Ovary (tissue), 3 donors: Measurements from ENCODE around the gene UGT1A4.

Source experiments
- POLR2A ChIP-seq: fragments of 450-650 bp; IDR thresholded peaks from one replicate; pipeline ENCODE4 v1.6.1; 2017; ENCODE audit warnings: antibody characterized with exemption, mild to moderate bottlenecking, moderate library complexity
- TF ChIP-seq, protein P1 (sequence below), 3 donors: fragments of 450-650 bp in 2 of 3; fragments of 200-600 bp in 1 of 3; IDR thresholded peaks; one replicate each; pipeline versions ENCODE4 v1.5.1 to v1.8.0; 2016 to 2022; ENCODE audit warnings: antibody characterized with exemption in 3 of 3, mild to moderate bottlenecking in 1 of 3
- donor health status: DM: no; HTN: no; CAD: no.

DNA sequence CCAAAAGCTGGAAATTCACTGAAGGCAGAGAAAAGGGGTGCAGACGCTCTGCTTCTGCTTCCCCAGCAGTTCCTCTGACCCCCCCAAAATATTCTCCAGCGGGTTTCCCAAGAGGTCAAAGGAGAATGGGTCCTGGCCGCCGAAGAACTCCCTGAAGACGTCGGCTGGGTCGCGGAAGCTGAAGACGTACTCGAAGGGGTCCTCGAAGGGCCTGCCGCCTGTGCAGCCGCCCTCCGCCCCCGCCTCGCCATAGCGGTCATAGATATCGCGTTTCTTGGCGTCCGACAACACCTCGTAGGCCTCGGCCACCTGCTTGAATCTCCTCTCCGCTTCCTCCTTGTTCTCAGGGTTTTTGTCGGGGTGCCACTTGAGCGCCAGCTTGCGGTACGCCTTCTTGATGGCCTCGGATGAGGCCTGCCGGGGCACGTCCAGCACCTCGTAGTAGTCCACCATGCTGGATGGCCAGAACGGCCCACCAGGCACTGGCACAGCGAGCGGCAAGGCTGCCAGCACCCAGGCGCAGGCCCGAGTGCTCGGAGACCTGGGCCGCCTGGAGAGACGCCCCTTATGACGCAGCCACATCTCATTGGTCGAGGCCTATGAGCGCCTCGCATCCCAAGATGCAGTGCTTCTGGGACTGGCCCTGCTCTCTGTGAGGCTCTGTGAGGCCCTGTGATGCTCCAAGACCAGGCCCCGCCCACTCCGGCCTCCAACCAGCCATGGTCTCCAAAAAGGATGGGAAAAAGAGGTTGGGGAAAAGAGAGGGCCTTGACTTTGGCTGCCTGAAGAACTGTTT is 25.1 kb downstream of the UGT1A4 start:
- TF ChIP-seq, protein P1, sequence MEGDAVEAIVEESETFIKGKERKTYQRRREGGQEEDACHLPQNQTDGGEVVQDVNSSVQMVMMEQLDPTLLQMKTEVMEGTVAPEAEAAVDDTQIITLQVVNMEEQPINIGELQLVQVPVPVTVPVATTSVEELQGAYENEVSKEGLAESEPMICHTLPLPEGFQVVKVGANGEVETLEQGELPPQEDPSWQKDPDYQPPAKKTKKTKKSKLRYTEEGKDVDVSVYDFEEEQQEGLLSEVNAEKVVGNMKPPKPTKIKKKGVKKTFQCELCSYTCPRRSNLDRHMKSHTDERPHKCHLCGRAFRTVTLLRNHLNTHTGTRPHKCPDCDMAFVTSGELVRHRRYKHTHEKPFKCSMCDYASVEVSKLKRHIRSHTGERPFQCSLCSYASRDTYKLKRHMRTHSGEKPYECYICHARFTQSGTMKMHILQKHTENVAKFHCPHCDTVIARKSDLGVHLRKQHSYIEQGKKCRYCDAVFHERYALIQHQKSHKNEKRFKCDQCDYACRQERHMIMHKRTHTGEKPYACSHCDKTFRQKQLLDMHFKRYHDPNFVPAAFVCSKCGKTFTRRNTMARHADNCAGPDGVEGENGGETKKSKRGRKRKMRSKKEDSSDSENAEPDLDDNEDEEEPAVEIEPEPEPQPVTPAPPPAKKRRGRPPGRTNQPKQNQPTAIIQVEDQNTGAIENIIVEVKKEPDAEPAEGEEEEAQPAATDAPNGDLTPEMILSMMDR (IDR thresholded peaks at IDR 0.05) = no peak
- no peak for TF ChIP-seq POLR2A
